Measurements from ENCODE around the gene SETD7.

The SETD7 gene

DNA sequence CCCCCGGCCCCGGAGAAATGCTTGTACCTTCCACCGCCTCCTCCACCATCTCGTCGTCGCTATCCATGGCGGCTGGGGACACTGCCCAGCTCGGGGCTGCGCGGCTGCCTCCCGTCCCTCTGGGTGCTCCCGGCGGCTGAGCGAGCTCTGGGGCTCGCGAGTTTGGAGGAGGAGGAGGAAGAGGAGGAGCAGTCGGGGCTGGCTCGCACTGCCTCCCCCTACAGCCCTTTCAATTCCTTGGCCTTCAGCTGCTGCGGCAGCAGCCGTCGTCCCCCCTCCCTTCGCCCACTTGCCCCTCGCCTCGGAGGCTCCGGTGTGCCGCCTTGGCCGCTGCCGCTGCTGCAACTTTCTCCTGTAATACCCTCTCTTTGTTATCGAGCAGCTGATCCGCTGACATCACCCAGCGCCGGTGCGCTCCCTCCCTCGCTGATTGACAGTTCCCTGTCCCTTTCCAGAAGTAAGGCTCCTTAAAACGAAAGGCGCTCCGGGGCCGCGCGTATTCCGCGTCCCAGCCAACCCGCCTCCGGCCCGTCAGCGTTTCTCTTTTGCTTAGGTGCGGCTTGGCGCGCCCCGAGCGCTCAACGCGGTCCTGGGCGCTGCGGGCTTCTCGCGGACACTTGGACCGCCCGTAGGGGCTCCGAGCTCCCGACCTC, at the start of gene SETD7:
Gene SETD7 (minus strand): TSS at position 149 of the 653 bp plus-strand sequence. CDS start 82 bp downstream, at position 67.
- no peak for TF ChIP-seq GATA3 (IDR thresholded peaks at IDR 0.05; ENCODE audit: low read depth, low read length)
- no peak for TF ChIP-seq GATA2 (IDR thresholded peaks at IDR 0.05; ENCODE audit: low read depth, low read length)

DNA sequence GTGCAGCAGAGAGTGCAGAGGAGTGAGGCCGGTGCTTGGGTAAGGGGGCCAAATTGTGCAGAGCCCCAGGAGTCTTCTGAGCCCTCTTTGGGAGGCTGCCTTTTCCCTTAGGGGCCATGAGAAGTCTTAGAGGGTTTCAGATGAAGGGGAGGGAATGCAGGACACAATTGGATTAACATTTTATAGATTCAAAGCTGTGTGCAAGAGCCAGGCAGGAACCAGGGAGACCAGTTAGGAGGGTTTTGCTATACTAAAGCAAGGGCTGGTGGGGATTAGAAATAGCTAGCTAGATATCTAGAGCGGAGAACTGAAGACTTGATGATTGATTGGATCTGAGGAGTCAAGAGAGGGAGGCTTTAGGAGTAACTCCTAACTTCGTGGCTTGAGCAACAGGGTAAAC, 49.5 kb upstream of the SETD7 start:
- no peak for TF ChIP-seq GATA2 (IDR thresholded peaks at IDR 0.05; ENCODE audit: low read depth, low read length)
- no peak for TF ChIP-seq GATA3 (IDR thresholded peaks at IDR 0.05; ENCODE audit: low read depth, low read length)

DNA sequence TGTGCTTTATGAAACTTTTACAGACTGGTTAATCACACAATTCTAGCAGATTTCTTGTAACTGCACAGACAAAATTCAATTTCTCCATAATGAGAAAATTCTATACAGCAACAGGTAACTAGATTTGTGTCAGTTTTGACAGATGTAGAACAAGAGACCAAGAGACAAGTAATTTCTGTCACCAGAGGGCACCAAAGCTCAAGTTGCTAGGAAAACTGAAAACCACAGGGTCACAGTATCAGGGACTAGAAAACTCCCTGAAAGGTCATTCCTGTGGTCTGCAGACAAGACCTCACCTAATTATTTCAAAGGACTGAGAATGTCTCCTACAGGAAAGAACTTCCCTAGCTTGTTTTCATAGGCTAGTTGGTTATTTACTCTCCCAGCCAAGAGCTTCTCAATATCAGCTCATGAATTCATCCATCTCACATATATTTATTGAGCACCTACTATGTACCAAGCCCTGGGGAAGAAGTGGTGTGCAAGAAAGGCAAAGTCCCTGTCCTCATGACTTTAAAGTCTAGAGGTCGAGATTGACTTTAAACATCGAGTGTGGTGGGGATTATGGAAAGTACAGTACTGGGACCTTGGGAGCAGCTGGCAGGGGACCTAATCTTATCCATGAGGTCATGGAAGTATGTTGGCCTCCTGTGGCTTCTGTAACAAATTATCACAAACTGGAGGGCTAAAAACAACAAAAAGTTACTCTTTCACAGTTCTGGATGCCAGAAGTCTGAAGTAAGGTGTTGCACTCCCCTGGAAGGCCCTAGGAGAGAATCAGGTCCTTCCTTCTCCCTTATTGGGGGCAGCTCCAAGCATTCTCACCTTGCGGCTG, 47.8 kb upstream of the SETD7 start:
- TF ChIP-seq GATA2 (IDR thresholded peaks at IDR 0.05; ENCODE audit: low read depth, low read length) (no peak), GATA3 (IDR thresholded peaks at IDR 0.05; ENCODE audit: low read depth, low read length) (no peak)

DNA sequence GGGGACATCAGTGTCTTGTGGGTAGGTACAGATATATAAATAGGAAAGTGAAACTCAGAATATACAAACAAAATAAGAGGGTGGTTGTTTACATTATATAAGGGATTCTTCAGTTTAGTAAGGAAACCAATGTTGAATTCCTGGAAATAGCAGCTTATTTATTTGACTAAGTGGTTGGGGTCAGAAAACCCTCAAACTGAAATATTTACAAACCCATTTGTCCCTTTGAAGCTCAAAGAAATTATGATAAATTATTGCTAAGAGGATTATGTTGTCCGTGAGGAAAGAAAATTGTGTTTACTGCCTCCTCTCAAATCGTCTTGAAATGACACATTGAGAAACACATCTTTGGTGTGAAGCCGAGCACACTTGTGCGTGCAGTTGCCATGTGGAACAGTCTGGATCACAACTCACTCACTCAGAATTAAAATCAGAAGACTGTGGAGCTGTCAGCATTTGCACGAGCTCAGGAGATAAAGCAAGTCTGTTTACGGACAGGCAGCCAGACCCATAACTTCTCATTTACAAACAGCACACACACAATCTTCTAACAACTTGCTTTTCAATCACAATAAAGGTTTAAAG, 46.8 kb upstream of the SETD7 start:
- no peak for TF ChIP-seq GATA3 (IDR thresholded peaks at IDR 0.05; ENCODE audit: low read depth, low read length)
- TF ChIP-seq GATA2 (IDR thresholded peaks at IDR 0.05; ENCODE audit: low read depth, low read length): no peak

DNA sequence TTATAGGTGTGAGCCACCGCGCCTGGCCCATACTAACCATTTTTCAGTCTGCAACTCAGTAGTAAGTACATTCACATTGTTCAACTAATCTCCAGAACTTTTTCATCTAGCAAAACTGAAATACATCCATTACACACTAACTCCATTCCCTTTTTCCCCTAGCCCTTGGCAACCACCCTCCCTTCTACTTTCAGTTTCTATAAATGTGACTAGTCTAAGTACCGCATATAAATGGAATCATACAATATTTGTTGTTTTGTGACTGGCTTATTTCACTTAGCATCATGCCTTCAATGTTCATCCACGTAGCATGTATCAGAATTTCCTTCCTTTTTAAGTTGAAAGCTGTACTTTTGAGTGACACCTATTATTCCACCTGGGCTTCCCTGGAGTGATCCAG, 44.6 kb upstream of the SETD7 start:
- no peak for TF ChIP-seq GATA2 (IDR thresholded peaks at IDR 0.05; ENCODE audit: low read depth, low read length)
- TF ChIP-seq GATA3 (IDR thresholded peaks at IDR 0.05; ENCODE audit: low read depth, low read length): no peak

DNA sequence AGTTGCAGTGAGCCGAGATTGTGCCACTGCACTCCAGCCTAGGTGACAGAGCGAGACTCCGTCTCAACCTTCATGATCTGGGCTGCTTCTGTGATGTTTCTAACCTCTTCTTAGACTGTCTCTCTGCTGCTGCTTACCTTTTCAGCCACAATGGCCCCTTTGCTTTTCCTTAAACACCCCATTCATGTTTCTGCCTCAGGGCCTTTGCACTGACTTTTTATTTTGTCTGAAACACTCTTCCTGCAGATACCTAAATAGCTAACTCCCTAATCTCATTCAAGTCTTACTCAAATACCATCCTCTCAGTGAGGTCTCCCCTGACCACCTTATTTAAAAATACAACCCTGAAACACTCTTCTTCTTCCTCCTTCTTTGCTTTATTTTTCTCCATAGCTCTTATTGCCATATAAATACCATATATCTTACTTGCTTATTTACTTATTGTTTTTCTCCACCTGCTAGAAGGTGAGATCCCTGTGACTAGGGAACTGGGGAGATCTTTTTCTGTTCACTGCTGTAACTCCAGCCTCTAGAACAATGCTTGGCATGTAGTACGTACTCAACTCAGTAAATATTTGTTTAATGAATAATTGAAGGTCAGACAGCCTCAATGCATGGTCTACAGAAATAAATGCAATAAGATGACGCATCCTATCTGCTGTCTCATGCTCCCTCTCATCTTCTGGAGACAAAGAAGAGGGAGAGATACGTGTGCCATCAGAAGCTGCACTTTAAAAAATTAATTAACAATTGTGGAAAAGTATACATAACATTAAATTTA, 43.8 kb upstream of the SETD7 start:
- TF ChIP-seq GATA3 (IDR thresholded peaks at IDR 0.05; ENCODE audit: low read depth, low read length) (no peak), GATA2 (IDR thresholded peaks at IDR 0.05; ENCODE audit: low read depth, low read length) (no peak)

DNA sequence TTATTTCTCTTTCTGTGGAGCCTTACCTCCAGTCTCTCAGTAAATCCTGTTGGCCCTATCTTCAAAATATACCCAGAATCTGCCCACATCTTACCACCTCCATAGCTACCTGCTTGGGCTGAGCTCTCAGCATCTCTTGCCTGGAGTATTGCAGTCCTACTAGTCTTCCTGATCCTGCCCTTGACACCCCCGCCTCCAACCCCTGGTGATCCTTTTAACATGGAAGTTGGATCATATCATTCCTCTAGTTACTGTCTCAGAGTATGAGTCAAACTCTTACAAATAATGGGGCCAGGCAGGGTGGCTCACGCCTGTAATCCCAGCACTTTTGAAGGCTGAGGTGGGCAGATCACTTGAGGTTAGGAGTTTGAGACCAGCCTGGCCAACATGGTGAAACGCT, 43.1 kb upstream of the SETD7 start:
- TF ChIP-seq GATA2 (IDR thresholded peaks at IDR 0.05; ENCODE audit: low read depth, low read length): no peak
- no peak for TF ChIP-seq GATA3 (IDR thresholded peaks at IDR 0.05; ENCODE audit: low read depth, low read length)

DNA sequence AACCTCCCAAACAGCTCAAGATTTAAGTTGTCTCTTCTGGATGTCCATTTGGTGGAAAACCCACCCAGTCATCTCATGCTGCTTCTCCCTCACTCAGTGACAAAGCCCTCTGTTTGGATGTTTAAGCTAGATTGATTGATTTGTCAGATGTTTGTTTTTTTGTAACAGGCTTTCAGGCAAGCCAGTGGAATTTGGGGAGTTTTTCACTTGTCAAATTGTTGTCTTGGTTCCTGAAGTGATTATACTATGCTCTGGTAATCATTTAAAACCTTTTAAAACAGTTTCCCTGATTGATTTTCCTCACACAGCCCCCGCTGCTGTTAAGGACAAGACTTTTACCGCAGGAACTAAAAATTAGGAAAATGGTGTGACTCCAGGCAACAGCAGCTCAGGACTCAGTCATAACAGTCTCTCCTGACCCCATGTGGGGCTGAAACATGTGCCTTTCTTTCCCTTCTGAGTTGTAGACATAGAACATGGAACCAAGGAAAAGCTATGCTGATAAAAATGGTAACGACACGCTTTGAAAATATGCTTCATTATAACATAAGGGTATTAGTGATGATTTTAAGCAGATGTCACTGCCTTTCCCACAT, 40.8 kb upstream of the SETD7 start:
- TF ChIP-seq GATA2 (IDR thresholded peaks at IDR 0.05; ENCODE audit: low read depth, low read length) (no peak), GATA3 (IDR thresholded peaks at IDR 0.05; ENCODE audit: low read depth, low read length) (no peak)

DNA sequence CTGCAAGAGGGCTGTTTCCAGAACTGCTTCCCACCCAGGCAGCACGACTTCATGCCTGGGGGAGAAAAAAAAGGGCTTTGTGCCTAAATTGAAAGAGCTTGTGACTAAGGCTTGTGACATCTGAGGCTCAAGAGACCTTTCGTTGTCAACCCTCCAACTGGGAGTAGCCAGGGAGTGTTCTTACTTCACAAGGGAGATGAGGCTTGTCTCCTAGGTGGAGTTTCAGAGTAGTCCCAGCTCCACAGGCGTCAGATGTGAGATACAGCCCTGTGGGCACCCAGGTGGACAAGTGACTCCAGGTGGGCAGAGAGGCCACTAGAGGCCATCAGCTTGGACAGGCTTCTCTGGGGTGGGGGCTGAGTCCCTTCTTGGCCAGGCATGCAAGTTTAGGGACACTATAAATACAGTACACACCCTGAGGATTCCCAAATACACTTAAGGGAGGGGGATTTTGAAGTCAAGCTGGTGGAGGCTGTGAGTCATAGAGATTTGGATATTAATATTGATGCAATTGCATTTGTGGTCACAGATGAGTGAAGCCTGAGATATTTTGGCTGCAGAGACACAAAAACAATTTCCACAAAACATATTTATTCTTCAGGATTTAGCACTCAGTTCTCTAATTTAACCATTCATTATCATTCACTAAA, 40.1 kb upstream of the SETD7 start:
- TF ChIP-seq GATA2 (IDR thresholded peaks at IDR 0.05; ENCODE audit: low read depth, low read length) (no peak), GATA3 (IDR thresholded peaks at IDR 0.05; ENCODE audit: low read depth, low read length) (no peak)

DNA sequence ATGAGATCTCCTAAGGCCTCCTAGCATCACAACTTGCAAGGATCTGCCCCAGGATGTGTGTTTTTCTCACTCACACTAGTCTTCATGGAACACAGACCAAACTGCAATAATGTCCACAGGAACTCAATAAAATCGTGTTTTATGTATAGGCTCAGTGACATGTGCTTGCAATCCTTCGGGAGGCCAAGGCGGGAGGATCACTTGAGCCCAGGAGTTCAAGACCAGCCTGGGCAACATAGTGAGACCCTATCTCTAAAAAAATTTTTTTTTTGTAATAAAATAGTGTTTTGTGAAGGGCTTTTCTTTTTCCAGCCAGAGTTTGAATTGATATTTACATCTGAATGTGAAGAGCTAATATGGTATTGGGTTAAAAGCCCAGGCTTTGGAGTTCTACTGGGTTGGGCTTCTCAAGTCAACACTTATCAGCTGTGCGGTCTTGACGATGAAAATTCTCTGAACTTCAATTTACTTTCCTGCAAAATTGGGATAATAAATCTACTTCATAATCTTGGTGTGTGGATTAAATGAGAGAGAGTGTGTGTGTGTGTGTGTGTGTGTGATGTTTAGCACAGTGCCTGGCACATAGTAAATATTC, 38.7 kb upstream of the SETD7 start:
- TF ChIP-seq GATA3 (IDR thresholded peaks at IDR 0.05; ENCODE audit: low read depth, low read length): no peak
- no peak for TF ChIP-seq GATA2 (IDR thresholded peaks at IDR 0.05; ENCODE audit: low read depth, low read length)

DNA sequence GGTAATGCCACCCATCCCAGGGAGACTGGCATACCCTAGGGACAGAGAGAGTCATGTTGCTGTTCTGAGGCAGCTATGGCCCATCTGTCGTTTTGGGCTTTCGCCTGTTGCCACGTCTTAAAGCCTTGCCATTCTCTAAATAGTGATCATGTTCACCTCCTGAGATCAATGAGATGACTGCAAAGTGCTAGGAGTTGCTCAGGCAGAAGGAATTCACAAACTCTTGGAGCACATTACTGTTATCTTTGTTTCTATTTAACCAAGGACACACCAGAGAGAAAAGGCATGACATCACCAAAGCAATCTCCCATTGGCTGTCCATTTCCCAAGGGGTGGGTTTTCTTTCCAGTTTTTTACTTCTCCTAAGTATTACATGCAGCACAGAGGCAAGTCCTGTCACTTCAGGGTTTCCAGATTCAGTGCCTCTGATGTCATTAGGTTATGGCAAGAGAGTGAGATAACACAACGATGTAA, 37.1 kb upstream of the SETD7 start:
- TF ChIP-seq GATA3 (IDR thresholded peaks at IDR 0.05; ENCODE audit: low read depth, low read length) (no peak), GATA2 (IDR thresholded peaks at IDR 0.05; ENCODE audit: low read depth, low read length) (no peak)

DNA sequence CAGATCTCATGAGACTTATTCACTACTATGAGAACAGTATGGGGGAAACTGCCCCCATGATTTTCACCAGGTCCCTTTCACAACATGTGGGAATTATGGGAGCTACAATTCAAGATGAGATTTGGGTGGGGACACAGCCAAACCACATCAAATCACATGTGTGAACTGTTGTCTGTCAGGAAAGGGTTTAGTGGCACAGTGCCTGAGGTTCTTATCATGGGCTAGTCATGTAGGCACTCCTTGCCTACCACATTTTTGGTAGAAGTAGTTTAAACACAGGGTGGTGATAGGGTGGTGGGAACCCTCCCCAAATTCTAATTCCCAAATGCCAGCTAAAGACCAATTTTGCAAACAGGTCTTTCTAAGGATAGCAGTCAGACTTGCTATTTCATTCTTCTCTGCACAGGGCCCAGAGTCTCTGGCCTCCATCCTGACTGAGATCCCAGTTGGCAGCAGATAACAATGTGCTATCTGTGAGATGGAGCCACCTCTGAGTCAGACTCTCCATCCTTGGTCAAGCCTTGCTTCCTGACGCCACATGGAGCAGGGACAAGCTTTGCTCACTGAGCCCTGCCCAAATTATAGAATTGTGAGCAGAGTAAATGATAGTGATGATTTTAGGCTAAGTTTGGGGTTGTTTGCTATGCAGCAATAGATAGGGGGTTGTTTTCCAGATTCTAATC, 33.5 kb upstream of the SETD7 start:
- TF ChIP-seq GATA2 (IDR thresholded peaks at IDR 0.05; ENCODE audit: low read depth, low read length): no peak
- TF ChIP-seq GATA3 (IDR thresholded peaks at IDR 0.05; ENCODE audit: low read depth, low read length): no peak
